ENCODE measurements around the gene INTS11. TPM values are rescaled to one million over a fixed set of nuclear protein-coding genes. Genes with fewer than 3 reads are reported as not detected.
A peak's percentile ranks its signal among the peaks of the same experiment; 100 is the strongest.

INTS11 gene
- total RNA-seq, 1 donor from 2014 or later, result 94.2 TPM

DNA sequence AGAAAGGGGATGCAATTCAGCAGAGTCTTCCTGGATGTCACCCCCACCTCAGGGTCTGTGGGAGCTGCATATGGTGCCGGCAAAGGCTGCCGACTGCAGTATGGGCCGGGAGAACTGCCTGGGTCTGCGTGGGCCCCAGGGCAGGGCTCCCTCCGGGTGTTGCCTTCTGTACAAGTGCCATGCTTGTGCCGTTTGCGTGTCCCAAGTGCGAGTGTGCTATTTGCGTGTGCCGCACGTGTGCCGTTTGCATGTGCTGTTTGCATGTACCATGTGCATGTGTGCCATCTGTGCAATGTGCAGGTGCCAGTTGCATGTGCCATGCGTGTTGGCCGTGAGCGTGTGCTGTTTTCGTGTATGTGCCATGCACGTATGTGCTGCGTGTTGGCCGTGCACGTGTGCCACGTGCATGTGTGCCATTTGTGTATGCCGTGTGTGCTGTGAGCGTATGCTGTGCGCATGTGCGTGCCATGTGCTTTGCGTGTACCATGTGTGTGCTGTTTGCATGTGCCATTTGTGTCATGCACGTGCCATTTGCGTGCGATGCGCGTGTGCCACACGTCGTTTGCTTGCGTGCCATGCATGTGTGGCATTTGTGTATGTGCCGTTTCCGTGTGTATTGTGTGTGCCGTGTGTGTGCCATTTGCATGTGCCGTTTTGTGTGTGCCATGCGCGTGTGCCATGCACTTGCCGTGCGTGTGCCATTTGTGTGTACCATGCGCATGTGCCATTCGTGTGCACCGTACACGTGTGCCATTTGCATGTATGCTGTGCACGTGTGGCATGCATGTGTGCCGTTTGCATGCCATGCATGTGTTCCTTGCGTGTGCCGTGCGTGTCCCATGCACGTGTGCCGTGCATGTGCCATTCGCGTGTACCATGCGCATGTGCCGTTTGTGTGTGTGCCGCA lies 5.1 kb upstream of the INTS11 start:
- no peak for DNase-seq (ENCODE audit: low read depth)
- Histone ChIP-seq H3K4me3 (ENCODE audit: low read depth, low read length) (no peak overlapping the region), H3K36me3 (ENCODE audit: control insufficient read depth, insufficient read depth, low read length) (no peaks in the 10 kb centered on the region), H3K27me3 (ENCODE audit: control insufficient read depth, insufficient read depth, low read length) (peaks cover 2% of the 10 kb centered on the region)
- TF ChIP-seq, protein P1, sequence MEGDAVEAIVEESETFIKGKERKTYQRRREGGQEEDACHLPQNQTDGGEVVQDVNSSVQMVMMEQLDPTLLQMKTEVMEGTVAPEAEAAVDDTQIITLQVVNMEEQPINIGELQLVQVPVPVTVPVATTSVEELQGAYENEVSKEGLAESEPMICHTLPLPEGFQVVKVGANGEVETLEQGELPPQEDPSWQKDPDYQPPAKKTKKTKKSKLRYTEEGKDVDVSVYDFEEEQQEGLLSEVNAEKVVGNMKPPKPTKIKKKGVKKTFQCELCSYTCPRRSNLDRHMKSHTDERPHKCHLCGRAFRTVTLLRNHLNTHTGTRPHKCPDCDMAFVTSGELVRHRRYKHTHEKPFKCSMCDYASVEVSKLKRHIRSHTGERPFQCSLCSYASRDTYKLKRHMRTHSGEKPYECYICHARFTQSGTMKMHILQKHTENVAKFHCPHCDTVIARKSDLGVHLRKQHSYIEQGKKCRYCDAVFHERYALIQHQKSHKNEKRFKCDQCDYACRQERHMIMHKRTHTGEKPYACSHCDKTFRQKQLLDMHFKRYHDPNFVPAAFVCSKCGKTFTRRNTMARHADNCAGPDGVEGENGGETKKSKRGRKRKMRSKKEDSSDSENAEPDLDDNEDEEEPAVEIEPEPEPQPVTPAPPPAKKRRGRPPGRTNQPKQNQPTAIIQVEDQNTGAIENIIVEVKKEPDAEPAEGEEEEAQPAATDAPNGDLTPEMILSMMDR (IDR thresholded peaks at IDR 0.05; ENCODE audit: insufficient read depth, low read length, poor library complexity, severe bottlenecking), result no peak

DNA sequence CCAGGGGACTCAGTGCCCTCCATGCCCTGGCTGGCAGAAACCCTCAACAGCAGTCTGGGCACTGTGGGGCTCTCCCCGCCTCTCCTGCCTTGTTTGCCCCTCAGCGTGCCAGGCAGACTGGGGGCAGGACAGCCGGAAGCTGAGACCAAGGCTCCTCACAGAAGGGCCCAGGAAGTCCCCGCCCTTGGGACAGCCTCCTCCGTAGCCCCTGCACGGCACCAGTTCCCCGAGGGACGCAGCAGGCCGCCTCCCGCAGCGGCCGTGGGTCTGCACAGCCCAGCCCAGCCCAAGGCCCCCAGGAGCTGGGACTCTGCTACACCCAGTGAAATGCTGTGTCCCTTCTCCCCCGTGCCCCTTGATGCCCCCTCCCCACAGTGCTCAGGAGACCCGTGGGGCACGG lies 3.8 kb upstream of the INTS11 start:
- H3K27me3 ChIP-seq (ENCODE audit: control insufficient read depth, insufficient read depth, low read length), result peaks cover 2% of the 10 kb centered on the region
- H3K4me3 ChIP-seq (ENCODE audit: low read depth, low read length), result no peak overlapping the region
- H3K36me3 ChIP-seq (ENCODE audit: control insufficient read depth, insufficient read depth, low read length), result no peaks in the 10 kb centered on the region
- DNase-seq (ENCODE audit: low read depth), result no peak
- TF ChIP-seq, protein P1 (IDR thresholded peaks at IDR 0.05; ENCODE audit: insufficient read depth, low read length, poor library complexity, severe bottlenecking), result no peak

DNA sequence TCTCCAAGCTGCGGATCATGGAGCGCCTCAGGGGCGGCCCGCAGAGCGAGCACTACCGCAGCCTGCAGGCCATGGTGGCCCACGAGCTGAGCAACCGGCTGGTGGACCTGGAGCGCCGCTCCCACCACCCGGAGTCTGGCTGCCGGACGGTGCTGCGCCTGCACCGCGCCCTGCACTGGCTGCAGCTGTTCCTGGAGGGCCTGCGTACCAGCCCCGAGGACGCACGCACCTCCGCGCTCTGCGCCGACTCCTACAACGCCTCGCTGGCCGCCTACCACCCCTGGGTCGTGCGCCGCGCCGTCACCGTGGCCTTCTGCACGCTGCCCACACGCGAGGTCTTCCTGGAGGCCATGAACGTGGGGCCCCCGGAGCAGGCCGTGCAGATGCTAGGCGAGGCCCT lies 2.8 kb upstream of the INTS11 start:
- no peak overlapping the region for H3K4me3 ChIP-seq (ENCODE audit: low read depth, low read length)
- no peaks in the 10 kb centered on the region for H3K36me3 ChIP-seq (ENCODE audit: control insufficient read depth, insufficient read depth, low read length)
- TF ChIP-seq, protein P1 (IDR thresholded peaks at IDR 0.05; ENCODE audit: insufficient read depth, low read length, poor library complexity, severe bottlenecking), result no peak
- peaks cover 2% of the 10 kb centered on the region for H3K27me3 ChIP-seq (ENCODE audit: control insufficient read depth, insufficient read depth, low read length)
- no peak for DNase-seq (ENCODE audit: low read depth)

DNA sequence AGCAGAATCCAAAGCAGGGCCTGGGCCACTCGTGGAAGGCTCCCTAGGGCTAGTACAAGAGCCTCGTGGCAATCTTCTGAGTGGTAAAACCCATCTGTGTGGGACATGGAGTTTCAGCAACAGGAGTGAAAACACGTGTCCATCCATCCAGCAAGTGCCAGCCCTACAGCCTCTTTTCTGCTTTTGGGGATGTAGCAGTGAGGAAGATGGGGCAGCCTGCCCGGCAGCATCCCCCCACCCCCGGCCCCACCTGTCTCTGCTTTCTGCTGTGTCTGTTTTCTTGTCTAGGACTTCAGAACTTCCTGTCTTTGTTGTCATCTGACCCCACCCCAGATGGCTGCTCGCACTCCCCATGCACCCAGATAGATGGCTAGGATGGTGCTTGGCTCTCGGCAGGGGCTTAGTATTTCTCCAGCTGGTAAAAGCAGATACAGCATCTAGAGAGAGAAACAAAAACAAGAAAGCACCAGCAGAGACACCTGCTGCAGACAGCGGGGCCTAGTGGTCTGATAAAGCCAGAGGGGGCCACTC lies 1.7 kb upstream of the INTS11 start:
- TF ChIP-seq, protein P1 (IDR thresholded peaks at IDR 0.05; ENCODE audit: insufficient read depth, low read length, poor library complexity, severe bottlenecking), result no peak
- DNase-seq (ENCODE audit: low read depth), result no peak
- Histone ChIP-seq H3K27me3 (ENCODE audit: control insufficient read depth, insufficient read depth, low read length) (peaks cover 2% of the 10 kb centered on the region), H3K4me3 (ENCODE audit: low read depth, low read length) (no peak overlapping the region), H3K36me3 (ENCODE audit: control insufficient read depth, insufficient read depth, low read length) (no peaks in the 10 kb centered on the region)

DNA sequence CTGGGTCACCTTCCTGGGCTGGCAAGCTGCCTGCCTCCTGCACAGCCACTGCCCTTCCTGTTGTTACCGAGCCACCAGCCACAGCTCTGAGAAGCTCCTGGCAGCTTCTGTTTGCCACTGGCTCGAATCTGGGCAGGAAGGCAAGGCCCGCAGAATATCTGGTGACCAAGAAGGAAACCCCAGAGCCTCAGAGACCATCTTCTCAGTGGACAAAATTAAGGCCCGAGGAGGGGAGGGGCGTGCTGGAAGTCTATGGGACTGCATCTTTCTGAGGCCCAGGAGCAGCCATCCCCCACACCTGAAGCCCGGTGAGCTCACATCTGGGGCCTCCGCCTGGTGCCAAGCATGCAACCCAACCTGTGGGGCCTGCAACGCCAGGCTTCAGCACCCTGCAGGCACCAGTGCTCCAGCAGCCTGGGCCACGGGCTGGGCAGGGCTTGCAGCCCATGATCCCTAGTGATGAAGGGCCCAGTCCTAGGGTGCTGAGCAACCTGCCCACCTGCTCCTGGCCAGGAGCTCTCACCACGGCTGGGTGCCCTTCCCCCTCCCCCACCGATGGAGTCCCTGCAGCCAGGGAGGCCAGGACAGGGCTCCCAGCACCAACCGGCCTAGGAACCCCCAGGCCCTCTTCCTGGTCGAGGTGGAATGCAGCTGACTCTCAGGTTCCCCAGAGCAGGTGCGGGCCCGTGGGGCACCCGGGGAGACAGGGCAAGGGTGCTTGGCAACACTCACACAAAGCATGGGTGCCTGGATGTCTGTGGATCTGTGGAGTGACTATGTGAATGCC lies 1.0 kb upstream of the INTS11 start:
- no peaks in the 10 kb centered on the region for H3K36me3 ChIP-seq (ENCODE audit: control insufficient read depth, insufficient read depth, low read length)
- H3K4me3 ChIP-seq (ENCODE audit: low read depth, low read length), result peak overlapping the region; percentile 98
- TF ChIP-seq, protein P1 (IDR thresholded peaks at IDR 0.05; ENCODE audit: insufficient read depth, low read length, poor library complexity, severe bottlenecking), result no peak
- no peaks in the 10 kb centered on the region for H3K27me3 ChIP-seq (ENCODE audit: control insufficient read depth, insufficient read depth, low read length)
- no peak for DNase-seq (ENCODE audit: low read depth)
